ENCODE measurements around the gene MITF.
"Not testable (repeated sequence)": the region's sequence is repeated elsewhere in the genome, so short reads cannot be mapped to it uniquely, and the experiment has no call there.

MITF gene

DNA sequence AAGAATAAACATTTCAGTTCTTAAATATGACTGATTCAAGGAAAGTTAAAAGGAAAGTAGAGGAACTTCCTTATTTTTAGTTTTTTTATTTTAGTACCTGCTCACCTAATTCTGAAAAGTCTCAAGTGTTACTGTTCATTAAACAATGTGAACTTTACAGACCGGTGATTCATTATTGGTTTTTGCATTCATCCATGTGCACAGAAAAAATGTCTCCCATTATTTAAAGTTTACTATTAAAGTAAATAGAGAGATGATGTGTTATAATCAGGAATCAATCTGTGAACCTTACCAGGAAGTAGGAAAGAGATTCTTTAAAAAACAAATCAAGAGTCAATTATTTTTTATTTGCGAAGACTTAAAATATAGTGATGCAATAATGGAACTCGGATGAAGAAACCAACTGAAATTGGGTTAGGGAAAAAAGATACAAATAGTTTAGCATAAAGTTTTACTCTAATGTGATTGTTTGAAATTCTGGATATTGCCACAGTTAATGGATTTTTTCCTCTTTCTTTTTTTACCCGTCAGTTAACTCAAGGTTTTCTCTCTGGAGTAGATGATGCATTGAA, 140.9 kb downstream of the MITF start:
- no peak for DNase-seq

DNA sequence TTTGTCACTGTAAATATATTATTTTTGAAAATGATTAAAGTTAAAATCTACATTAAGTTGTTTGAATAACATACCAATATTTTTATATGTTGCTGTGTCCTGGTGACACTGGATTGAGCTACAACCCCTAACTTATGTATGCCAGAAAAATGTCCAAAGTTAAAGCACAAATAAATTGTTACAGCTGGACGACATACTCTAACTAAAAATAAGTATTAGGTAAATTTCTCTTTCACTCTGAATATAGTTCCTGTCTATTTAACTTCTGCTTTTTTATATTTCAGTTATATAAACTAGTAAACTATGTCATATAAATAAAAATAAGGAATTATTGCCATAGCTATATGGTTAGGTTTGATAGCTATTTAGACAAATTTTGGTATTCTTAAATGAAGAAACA, 141.8 kb downstream of the MITF start:
- DNase-seq, result no peak

- no peak for DNase-seq
Measured at GRCh38 chr3:69881756-69882428, 142.6 kb downstream of the MITF start.

GRCh38 chr3:69882560-69882959, 143.3 kb downstream of the MITF start:
- no peak for DNase-seq

DNA sequence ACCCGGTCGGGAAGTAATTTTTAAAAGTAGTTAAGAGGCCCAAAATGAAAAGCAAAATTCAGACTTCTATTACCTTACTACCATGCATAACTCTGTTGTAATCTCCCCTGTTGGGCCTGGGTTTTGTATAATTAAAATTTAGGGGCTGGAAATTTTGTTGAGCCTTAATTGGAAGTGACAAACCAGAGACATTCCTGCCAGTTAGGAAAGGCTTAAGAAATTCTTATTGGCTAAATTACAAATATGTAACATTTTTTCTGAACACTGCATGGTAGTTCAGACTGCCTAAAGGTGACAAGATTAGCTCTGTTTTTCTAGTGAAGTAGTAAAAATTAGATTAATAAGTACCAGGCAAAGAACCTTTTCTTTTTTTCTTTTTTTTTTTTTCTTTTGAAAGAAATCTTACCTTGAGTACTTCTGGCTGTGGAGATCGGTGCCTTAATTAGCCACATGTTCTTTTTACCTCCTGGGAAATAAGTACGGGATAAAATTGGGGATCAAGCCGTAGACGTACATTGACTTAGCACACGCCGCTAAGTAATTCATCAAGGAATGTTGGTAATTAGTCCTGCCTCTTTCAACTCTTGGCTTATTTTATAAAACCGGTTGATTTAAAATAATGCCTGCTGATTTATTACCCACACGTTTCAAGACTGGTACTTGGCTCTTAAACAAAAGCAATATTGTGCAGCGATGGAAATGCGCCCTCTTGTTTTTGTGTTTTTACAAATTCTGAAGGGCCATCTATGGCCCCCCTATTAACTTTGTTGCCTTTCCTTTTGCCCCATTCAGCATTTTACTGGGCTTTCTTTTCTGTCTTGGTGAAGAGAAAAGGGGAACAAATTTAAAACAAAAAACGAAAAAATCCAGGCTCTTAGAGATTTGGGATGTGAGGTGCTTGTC, 149.0 kb downstream of the MITF start:
- DNase-seq, result no peak

DNA sequence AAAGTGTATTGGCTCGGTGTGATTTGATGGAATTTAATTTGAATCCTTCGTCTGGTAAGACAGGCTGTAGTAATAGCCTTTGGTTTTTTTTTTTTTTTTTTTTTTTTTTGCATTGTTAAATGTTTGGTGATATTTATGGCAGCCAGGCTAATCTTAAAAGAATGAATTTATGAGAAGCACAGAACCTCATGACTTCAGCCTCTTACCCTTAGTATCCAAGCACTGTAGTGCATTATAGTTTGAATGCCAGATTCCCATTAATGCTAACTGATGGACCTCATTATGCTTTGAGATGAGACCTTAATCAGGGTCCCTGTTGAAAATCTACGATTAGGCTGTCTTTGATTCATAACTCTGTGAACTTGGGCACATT, 149.7 kb downstream of the MITF start:
- DNase-seq, result no peak

GRCh38 chr3:69890084-69890483, 150.8 kb downstream of the MITF start:
- no peak for DNase-seq

GRCh38 chr3:69890691-69891090, 151.4 kb downstream of the MITF start:
- DNase-seq, result no peak

GRCh38 chr3:69892706-69893105, 153.4 kb downstream of the MITF start:
- DNase-seq, result no peak

- no peak for DNase-seq
Measured at GRCh38 chr3:69893274-69893673, 154.0 kb downstream of the MITF start.

DNA sequence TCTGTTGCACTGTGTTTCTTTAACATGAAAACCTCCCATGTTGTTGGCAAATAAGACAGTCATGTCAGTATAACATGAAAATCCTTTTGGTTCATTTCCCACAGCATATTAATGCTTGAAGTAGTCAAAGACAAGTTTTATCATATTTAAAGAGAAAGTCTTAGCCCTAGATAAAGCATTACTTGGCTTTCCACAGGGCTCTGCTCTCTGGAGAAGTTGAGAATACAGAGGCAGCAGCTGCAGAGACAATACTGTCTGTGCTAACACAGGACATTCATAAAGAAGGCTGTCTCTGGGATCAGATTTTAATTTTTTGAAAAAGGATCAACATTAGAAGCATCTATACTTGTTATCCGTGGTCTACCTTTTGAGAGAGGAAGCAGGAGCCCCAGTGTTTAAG, 156.8 kb downstream of the MITF start:
- no peak for DNase-seq

- no peak for DNase-seq
Measured at GRCh38 chr3:69900331-69900730, 161.1 kb downstream of the MITF start.

- no peak for DNase-seq
Measured at GRCh38 chr3:69901802-69902201, 162.5 kb downstream of the MITF start.

GRCh38 chr3:69902386-69902785, 163.1 kb downstream of the MITF start:
- no peak for DNase-seq

DNA sequence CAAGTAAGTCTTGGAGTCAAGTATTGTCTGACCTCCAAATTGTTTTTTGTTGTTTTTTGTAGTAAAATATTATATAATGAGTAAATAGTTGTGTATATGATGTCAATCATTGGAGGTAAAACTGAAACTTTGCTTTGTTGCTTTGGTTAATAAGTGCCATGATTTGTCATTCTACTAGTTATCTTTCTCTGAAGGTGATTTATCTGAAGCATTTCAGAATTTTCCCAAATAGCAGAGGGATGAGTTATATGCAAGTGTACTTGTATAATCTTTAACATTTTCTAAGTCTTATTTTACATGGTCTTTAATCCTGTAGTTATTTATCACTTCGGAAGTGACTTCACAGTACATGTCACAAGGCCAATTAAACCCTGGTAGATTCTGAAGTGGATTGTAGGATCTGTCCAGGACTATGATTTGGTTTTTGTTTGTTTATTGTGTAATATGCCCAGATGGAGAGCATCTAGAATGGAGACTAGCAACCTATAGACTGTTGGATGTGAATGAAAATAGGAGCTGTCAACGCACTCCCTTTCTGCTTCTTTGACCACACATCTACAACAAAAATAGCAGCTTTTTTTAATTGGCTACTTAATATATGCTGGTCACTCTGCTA, 167.2 kb downstream of the MITF start:
- DNase-seq, result no peak

GRCh38 chr3:69907554-69907953, 168.3 kb downstream of the MITF start:
- DNase-seq, result no peak

DNA sequence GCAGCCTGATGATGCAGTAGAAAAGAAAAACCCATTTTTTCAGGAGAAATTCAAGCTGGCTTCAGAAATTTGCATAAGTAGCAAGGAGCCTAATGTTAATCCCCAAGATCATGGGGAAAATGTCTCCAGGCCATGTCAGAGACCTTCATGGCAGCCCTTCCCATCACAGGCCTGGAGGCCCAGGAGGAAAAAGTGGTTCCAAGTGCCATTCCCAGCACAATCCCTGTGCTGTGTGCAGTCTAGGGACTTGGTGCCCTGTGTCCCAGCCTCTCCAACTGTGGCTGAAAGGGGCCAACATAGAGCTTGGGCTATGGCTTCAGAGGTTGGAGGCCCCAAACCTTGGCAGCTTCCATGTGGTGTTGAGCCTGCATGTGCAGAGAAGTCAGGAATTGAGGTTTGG, 170.6 kb downstream of the MITF start:
- not testable (repeated sequence) for DNase-seq

DNA sequence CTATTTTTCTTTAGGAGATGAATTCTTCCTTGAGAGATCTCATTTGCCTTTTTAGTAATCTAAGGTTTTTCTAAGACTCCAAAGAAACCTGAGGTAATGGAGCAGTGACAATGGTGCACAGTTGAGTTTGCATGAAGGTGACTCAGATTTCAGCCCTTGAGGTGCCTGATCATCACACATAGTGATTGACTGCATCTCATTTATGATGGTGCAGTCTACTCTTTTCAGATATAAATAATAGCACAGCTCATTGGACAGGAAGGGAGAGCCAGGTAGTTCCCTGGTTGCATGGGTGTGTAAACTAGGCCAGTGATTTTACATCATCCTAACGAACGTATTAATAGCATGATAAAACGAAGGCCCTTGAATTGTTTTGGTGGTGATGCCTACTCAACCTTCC, 174.2 kb downstream of the MITF start:
- no peak for DNase-seq

- DNase-seq, result no peak
Measured at GRCh38 chr3:69914395-69914794, 175.1 kb downstream of the MITF start.

GRCh38 chr3:69915726-69916125, 176.5 kb downstream of the MITF start:
- no peak for DNase-seq

GRCh38 chr3:69920009-69920408, 180.7 kb downstream of the MITF start:
- not testable (repeated sequence) for DNase-seq

DNA sequence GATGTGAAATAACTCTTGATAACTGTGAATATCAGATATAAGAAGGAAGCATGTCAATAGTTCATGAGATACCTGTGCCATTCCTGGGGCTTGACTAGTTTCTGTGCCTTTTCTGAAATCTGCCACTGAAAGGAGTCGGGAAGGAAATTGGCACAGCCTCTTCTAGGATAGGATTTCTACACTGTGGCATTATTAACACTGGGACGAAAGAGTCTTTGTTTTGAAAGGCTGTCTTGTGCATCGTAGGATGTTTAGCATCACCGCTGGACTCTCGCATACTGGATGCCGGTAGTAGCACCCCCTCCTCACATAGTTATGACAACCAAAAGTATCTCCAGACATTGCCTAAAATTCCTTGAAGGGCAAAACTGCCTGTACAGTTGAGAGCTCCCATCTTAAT, 182.4 kb downstream of the MITF start:
- no peak for DNase-seq

GRCh38 chr3:69922521-69923000, 183.3 kb downstream of the MITF start:
- DNase-seq, result no peak

All from GOT3 (cell line).